Erythroblast (primary cell): ENCODE measurements around the gene SEZ6L2.

Experiments used
- GATA1 ChIP-seq: IDR thresholded peaks from 2 replicates; pipeline ENCODE4 v1.6.1; 2011; ENCODE audit warnings: low read depth, mild to moderate bottlenecking, control low read depth, low read length, moderate library complexity
- POLR2A ChIP-seq: IDR thresholded peaks from 2 replicates; pipeline ENCODE4 v1.6.1; 2011; ENCODE audit warnings: mild to moderate bottlenecking, low read length

DNA sequence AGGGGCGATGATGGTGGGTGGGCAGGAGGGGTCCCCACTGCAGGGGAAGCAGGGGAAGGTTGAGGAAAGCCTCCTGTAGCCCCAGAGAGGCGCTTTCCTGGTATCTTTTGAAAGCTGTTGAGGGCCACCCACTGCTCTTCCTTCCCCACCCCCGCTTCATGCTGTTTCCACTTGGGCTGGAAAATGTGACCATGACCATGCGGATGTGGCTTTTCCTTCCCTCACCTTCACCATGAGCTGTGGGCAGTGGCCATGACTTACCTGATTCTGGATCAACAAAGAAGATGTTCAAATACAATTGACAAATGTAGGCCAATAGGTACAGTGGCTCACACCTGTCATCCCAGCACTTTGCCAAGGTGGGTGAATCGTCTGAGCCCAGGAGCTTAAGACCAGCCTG lies 65.3 kb downstream of the SEZ6L2 start:
- TF ChIP-seq POLR2A: no peak
- TF ChIP-seq GATA1: no peak
